Karpas-422 (cell line): ENCODE measurements around the gene CAVIN1. TPM values are rescaled to one million over a fixed set of nuclear protein-coding genes. Genes with fewer than 3 reads are reported as not detected.
"Not testable (repeated sequence)": the region's sequence is repeated elsewhere in the genome, so short reads cannot be mapped to it uniquely, and the experiment has no call there.

Source experiments
- DNase-seq: peaks from one replicate; pipeline ENCODE4 v3.0.0-alpha.2; 2015
- H2AFZ ChIP-seq: fragments of 200-600 bp; sonication (generic); 2 replicates; pipeline ENCODE4 v1.6.1; 2014; ENCODE audit warnings: antibody characterized with exemption, low read length, mixed read lengths
- H3K27ac ChIP-seq: fragments of 200-600 bp; sonication (generic); 2 replicates; pipeline ENCODE4 v1.5.1; 2014; ENCODE audit warnings: mild to moderate bottlenecking, low read length, moderate library complexity
- H3K27me3 ChIP-seq: fragments of 200-600 bp; sonication (generic); 2 replicates; pipeline ENCODE4 v1.6.1; 2014; ENCODE audit warnings: low read length, mixed read lengths
- H3K36me3 ChIP-seq: fragments of 200-600 bp; sonication (generic); 2 replicates; pipeline ENCODE4 v1.6.1; 2014; ENCODE audit warnings: low read length, mixed read lengths; ENCODE audit not compliant: insufficient read depth
- H3K4me1 ChIP-seq: fragments of 200-600 bp; sonication (generic); 2 replicates; pipeline ENCODE4 v1.6.1; 2014; ENCODE audit warnings: mild to moderate bottlenecking, low read length, mixed read lengths
- H3K4me2 ChIP-seq: fragments of 200-600 bp; sonication (generic); 2 replicates; pipeline ENCODE4 v1.6.1; 2014; ENCODE audit warnings: low read length, low read depth, mild to moderate bottlenecking; ENCODE audit not compliant: poor library complexity, severe bottlenecking
- H3K4me3 ChIP-seq: fragments of 200-600 bp; sonication (generic); 2 replicates; pipeline ENCODE4 v1.5.1; 2014; ENCODE audit warnings: mild to moderate bottlenecking, antibody characterized with exemption, low read length, mixed read lengths
- H3K79me2 ChIP-seq: fragments of 200-600 bp; sonication (generic); 2 replicates; pipeline ENCODE4 v1.6.1; 2014; ENCODE audit warnings: mild to moderate bottlenecking, low read length, mixed read lengths
- H3K9ac ChIP-seq: fragments of 200-600 bp; sonication (generic); 2 replicates; pipeline ENCODE4 v1.6.0; 2014; ENCODE audit warnings: low read length
- H3K9me2 ChIP-seq: fragments of 200-600 bp; sonication (generic), shearing (Covaris generic); replicated peaks from 2 replicates; pipeline ENCODE4 v1.6.0; 2014; ENCODE audit warnings: mild to moderate bottlenecking, low read length, moderate library complexity; ENCODE audit not compliant: insufficient read depth
- H3K9me3 ChIP-seq: fragments of 300-700, 200-600 bp; sonication (generic); 2 replicates; pipeline ENCODE4 v1.6.1; 2014; ENCODE audit warnings: low read length, mixed read lengths
- H4K20me1 ChIP-seq: fragments of 200-600 bp; sonication (generic); 2 replicates; pipeline ENCODE4 v1.6.1; 2014; ENCODE audit warnings: mild to moderate bottlenecking, antibody characterized with exemption, low read length, low read depth; ENCODE audit not compliant: insufficient read depth
- total RNA-seq: library from RNA; depleted of rRNA; stranded (reverse); fragments of >200 nt; shearing (Covaris generic); gene quantifications from 2 replicates; pipeline ENCODE4 v1.2.3, GENCODE V29; 2014; ENCODE audit warnings: low replicate concordance

Gene CAVIN1
- total RNA-seq, 1 experiment from 2014 or later: not detected

DNA sequence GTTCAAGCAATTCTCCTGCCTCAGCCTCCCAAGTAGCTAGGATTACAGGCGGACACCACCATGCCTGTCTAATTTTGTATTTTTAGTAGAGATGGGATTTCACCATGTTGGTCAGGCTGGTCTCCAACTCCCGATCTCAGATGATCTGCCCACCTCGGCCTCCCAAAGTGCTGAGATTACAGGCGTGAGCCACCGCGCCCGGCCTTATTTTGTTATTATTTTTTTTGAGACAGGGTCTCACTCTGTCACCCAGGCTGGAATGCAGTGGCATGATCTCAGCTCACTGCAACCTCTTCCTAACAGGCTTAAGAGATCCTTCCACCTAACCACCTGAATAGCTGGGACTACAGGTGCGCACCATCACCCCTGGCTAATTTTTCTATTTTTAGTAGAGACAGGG, 27.5 kb downstream of the CAVIN1 start:
- not testable (repeated sequence) for H3K79me2 ChIP-seq, H3K36me3 ChIP-seq
- peaks cover 17% of the 10 kb centered on the region for H3K4me1 ChIP-seq

GRCh38 chr17:42394838-42395237, 28.2 kb downstream of the CAVIN1 start:
- Histone ChIP-seq H2AFZ (no peak overlapping the region), H3K4me3 (no peak overlapping the region)

More for the DNA sequence above, 27.5 kb downstream of the CAVIN1 start:
- not testable (repeated sequence) for H4K20me1 ChIP-seq, H3K27me3 ChIP-seq, H3K9me2 ChIP-seq, H3K4me3 ChIP-seq, DNase-seq, H3K27ac ChIP-seq, H2AFZ ChIP-seq, H3K9ac ChIP-seq, H3K4me2 ChIP-seq, H3K9me3 ChIP-seq

GRCh38 chr17:42392692-42393415, 30.2 kb downstream of the CAVIN1 start:
- Histone ChIP-seq H3K4me1 (peaks cover 30% of the 10 kb centered on the region), H2AFZ (no peak overlapping the region), H4K20me1 (no peaks in the 10 kb centered on the region), H3K9me2 (no peaks in the 10 kb centered on the region), H3K4me3 (no peak overlapping the region), H3K79me2 (no peaks in the 10 kb centered on the region), H3K9me3 (no peaks in the 10 kb centered on the region), H3K27me3 (no peaks in the 10 kb centered on the region), H3K27ac (peak overlapping the region; percentile 31; the same call in 1 of the 2 replicates), H3K36me3 (no peaks in the 10 kb centered on the region), H3K9ac (no peak overlapping the region), H3K4me2 (no peak overlapping the region)
- DNase-seq: no peak

More at GRCh38 chr17:42394838-42395237, 28.2 kb downstream of the CAVIN1 start:
- Histone ChIP-seq H4K20me1 (no peaks in the 10 kb centered on the region), H3K79me2 (no peaks in the 10 kb centered on the region), H3K9me2 (no peaks in the 10 kb centered on the region), H3K9ac (no peak overlapping the region), H3K4me1 (peaks cover 17% of the 10 kb centered on the region), H3K36me3 (no peaks in the 10 kb centered on the region), H3K4me2 (no peak overlapping the region), H3K27me3 (no peaks in the 10 kb centered on the region), H3K27ac (no peak overlapping the region), H3K9me3 (no peaks in the 10 kb centered on the region)
- DNase-seq: no peak

DNA sequence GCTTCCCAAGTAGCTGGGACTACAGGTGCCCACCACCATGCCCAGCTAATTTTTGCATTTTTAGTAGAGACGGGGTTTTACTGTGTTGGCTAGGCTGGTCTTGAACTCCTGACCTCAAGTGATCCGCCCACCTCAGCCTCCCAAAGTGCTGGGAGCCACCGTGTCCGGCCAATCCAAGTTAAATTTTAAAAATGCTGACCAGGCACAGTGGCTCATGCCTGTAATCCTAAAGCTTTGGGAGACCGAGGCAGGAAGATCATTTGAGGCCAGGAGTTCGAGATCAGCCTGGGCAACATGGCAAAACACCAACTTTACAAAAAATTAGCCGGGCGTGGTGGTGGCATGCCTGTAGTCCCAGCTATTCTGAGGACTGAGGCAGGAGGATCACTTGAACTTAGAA, 31.6 kb downstream of the CAVIN1 start:
- not testable (repeated sequence) for DNase-seq, H3K4me2 ChIP-seq, H3K79me2 ChIP-seq, H3K9ac ChIP-seq, H4K20me1 ChIP-seq, H3K27ac ChIP-seq, H3K9me3 ChIP-seq, H3K27me3 ChIP-seq, H3K36me3 ChIP-seq, H3K4me3 ChIP-seq, H2AFZ ChIP-seq, H3K9me2 ChIP-seq
- peaks cover 40% of the 10 kb centered on the region for H3K4me1 ChIP-seq

DNA sequence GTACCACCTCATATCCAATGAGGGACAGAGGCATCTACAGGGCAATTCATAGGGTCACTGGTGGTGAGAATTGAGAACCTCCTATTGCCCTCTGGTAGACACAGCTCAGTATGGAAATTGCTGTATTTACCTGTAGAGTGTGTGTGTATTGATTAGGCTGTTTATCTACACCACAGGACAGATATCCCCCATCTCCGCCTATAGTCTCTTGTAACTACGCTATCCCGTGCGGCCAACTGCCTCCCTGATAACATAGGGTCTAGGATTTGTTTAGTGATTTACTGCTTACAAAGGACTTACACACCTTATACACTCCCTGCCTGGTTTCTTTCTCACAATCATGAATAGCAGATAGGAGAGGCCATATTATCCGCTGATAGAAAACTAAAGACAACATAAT, 33.2 kb downstream of the CAVIN1 start:
- Histone ChIP-seq H3K79me2 (no peaks in the 10 kb centered on the region), H3K4me3 (no peak overlapping the region), H3K27me3 (no peaks in the 10 kb centered on the region), H4K20me1 (peaks cover 8% of the 10 kb centered on the region; the same call in 1 of the 2 replicates), H3K4me2 (no peak overlapping the region), H3K9me3 (no peaks in the 10 kb centered on the region), H3K9me2 (no peaks in the 10 kb centered on the region), H2AFZ (no peak overlapping the region), H3K27ac (no peak overlapping the region), H3K4me1 (peaks cover 40% of the 10 kb centered on the region), H3K9ac (no peak overlapping the region), H3K36me3 (no peaks in the 10 kb centered on the region)
- DNase-seq: no peak

GRCh38 chr17:42389135-42389417, 34.0 kb downstream of the CAVIN1 start:
- H3K36me3 ChIP-seq: no peaks in the 10 kb centered on the region
- peak; percentile 51 for DNase-seq
- no peak overlapping the region for H3K27ac ChIP-seq
- peak overlapping the region; percentile 100 for H2AFZ ChIP-seq
- H3K27me3 ChIP-seq: no peaks in the 10 kb centered on the region
- H3K4me2 ChIP-seq: peak overlapping the region; percentile 100
- peaks cover 38% of the 10 kb centered on the region for H3K4me1 ChIP-seq
- H3K9me2 ChIP-seq: no peaks in the 10 kb centered on the region
- H4K20me1 ChIP-seq: peaks cover 8% of the 10 kb centered on the region; the same call in 1 of the 2 replicates
- H3K9ac ChIP-seq: peak overlapping the region; percentile 71
- H3K79me2 ChIP-seq: no peaks in the 10 kb centered on the region
- H3K4me3 ChIP-seq: peak overlapping the region; percentile 78
- no peaks in the 10 kb centered on the region for H3K9me3 ChIP-seq

DNA sequence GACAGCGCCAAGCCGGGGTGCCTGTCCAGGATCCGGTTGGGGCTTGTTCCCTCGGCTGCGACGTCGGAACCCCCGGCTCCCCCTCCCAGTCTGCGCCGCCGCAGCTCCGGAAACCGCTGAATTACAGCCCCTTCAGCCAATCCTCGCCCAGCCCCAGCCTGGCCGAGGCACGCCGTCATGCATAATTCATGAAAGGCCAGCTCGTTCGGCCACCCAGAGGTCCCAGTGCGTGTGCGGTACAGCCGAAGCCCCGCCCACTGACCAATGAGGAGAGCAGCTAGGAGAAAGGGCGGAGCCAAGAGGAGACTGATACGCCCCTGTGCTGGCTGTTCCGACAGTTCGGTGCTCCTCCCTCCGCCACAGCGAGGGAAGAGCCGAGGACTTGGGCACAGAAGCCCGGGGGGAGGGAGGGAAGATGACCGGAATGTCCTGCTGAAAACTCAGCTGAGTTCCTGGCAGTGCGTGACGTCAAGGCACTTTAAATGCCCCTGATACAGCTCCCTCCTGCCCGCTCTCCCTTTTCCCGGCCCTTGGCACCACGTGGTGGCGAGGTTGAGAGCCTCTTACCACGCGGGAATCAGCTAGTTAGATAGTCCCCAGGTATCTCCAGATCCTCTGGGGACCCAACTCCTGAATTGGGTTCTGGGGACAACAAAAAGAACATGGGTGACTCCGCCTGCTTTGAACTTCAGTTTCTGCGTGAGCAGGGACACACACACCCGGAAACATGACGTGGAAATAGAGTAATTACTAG, 34.5 kb downstream of the CAVIN1 start, which contains the start of gene STAT3:
Gene STAT3, minus strand, starts transcription at position 62 of the 754 bp plus-strand sequence. CDS start 39,926 bp downstream, outside the sequence.
- DNase-seq: peak; percentile 100
- Histone ChIP-seq H3K9me3 (no peaks in the 10 kb centered on the region), H2AFZ (peak within 1 kb of the TSS; percentile 100), H3K4me3 (peak within 1 kb of the TSS; percentile 90), H3K9ac (peak within 1 kb of the TSS; percentile 87), H3K27me3 (no peaks in the 10 kb centered on the region), H3K9me2 (no peaks in the 10 kb centered on the region), H3K36me3 (no peaks in the 10 kb centered on the region), H3K27ac (no peak within 1 kb of the TSS), H3K4me2 (peak within 1 kb of the TSS; percentile 100), H3K4me1 (peaks cover 33% of the 10 kb centered on the region), H3K79me2 (no peaks in the 10 kb centered on the region), H4K20me1 (peaks cover 8% of the 10 kb centered on the region; the same call in 1 of the 2 replicates)

DNA sequence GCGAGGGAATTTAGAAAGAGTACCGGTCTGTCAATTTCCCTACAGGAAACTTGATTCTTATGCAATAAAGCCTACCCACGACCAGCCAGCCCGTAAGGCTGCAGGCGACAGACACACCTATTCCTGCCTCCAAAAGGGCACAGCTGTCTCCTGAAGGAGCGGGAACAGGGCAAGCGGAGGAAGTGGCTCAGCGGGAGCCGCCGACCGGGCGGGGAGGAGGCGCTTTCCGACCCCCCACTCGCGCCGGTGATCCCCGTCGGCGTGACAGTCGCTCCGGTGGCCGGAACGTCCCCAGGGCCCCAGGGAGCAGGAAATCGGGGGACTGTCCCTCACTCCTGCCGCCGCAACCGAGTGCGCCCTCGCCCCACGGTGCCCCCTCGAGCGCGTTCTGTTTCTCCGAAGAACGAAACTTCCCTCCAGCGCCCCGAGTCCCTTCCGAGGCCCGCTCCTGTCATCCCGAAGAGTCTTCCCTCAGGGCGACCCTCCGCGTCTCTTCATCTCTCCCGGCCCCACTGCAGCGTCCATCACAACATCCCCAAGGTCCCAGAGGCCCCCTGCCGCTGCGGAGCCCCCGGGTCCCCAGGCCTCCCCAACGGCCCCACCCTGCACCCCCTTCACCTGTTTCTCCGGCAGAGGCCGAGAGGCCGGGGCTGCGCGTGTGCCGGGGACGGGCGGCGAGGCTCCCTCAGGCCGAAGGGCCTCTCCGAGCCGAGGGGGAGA, 35.2 kb downstream of the CAVIN1 start:
- no peaks in the 10 kb centered on the region for H3K36me3 ChIP-seq
- H3K9me3 ChIP-seq: no peaks in the 10 kb centered on the region
- H2AFZ ChIP-seq: peak overlapping the region; percentile 88
- DNase-seq: peak; percentile 53
- H3K27ac ChIP-seq: no peak overlapping the region
- H3K4me2 ChIP-seq: peak overlapping the region; percentile 96
- H3K9ac ChIP-seq: peak overlapping the region; percentile 87
- peaks cover 26% of the 10 kb centered on the region for H3K4me1 ChIP-seq
- H4K20me1 ChIP-seq: peaks cover 8% of the 10 kb centered on the region; the same call in 1 of the 2 replicates
- peak overlapping the region; percentile 90 for H3K4me3 ChIP-seq
- H3K9me2 ChIP-seq: no peaks in the 10 kb centered on the region
- no peaks in the 10 kb centered on the region for H3K79me2 ChIP-seq
- H3K27me3 ChIP-seq: no peaks in the 10 kb centered on the region
